Transverse colon (tissue), 4 donors: ENCODE measurements around the gene BUB3.

ENCODE experiments used
- CTCF ChIP-seq, 5 experiments: fragments of 200-600 bp in 3 of 5; fragments of 450-650 bp in 2 of 5; sonication (generic) in 3 of 5; IDR thresholded peaks; 1 replicate in 2 of 5; 2 replicates in 3 of 5; pipeline ENCODE4 v1.5.1; 2016 to 2017; ENCODE audit warnings: antibody characterized with exemption in 5 of 5, inconsistent platforms in 3 of 5, mild to moderate bottlenecking in 2 of 5, moderate library complexity in 1 of 5
- EP300 ChIP-seq: sonication (generic); formaldehyde crosslinking; IDR thresholded peaks from one replicate; pipeline ENCODE4 v1.6.1; 2017; ENCODE audit warnings: antibody characterized with exemption, low read depth
- POLR2A ChIP-seq: fragments of 450-650 bp; IDR thresholded peaks from one replicate; pipeline ENCODE4 v1.6.1; 2016; ENCODE audit warnings: antibody characterized with exemption, mild to moderate bottlenecking, moderate library complexity
- POLR2AphosphoS5 ChIP-seq, 3 donors: sonication (generic); formaldehyde crosslinking; IDR thresholded peaks; one replicate each; pipeline ENCODE4 v1.6.1; 2016; ENCODE audit warnings: antibody characterized with exemption in 3 of 3

- TF ChIP-seq POLR2A = no peak
- TF ChIP-seq EP300 = no peak
- TF ChIP-seq CTCF (IDR thresholded peaks at IDR 0.05) = no peak
- no peak for TF ChIP-seq POLR2AphosphoS5 (IDR thresholded peaks at IDR 0.05)
Measured at GRCh38 chr10:123157210-123157609, 3.0 kb downstream of the BUB3 start.
